ENCODE data around the gene PLEKHA8.
"Not testable (repeated sequence)": the region's sequence is repeated elsewhere in the genome, so short reads cannot be mapped to it uniquely, and the experiment has no call there.

The PLEKHA8 gene

DNA sequence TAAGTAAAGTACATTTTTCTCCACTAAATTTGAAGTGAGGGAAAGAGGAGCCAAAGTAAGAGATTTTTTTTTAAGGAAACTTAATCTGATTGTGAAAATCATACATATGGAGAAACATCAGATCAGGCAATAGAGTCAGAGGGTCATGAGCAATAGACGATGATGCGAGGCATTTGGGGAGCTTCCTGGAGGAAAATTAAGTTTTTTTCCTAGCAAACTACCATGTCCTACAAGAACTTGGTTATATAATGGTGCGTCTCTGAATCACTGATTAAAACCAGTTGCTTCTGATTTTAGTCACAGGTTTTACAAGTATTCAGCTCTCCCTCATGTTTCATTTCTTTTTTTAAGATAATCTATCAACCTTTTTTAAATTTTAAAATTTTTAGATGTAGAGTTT is 54.5 kb downstream of the PLEKHA8 start:
- H3K4me1 Mint-ChIP-seq (ENCODE audit: low read depth): peaks cover 20% of the 10 kb centered on the region
- H3K27me3 Mint-ChIP-seq: no peaks in the 10 kb centered on the region
- H3K27ac Mint-ChIP-seq: no peak overlapping the region
- H3K9me3 Mint-ChIP-seq: no peaks in the 10 kb centered on the region
- H3K4me3 Mint-ChIP-seq: no peak overlapping the region
- H3K36me3 Mint-ChIP-seq (ENCODE audit: low read depth): peaks cover 22% of the 10 kb centered on the region
- intact Hi-C loops (cut with micrococcal nuclease): no loop called here

- no peaks in the 10 kb centered on the region for H3K9me3 Mint-ChIP-seq
- H3K4me3 Mint-ChIP-seq: no peak overlapping the region
- intact Hi-C loops (cut with micrococcal nuclease): no loop called here
- H3K4me1 Mint-ChIP-seq (ENCODE audit: low read depth): peaks cover 22% of the 10 kb centered on the region
- no peak overlapping the region for H3K27ac Mint-ChIP-seq
- no peaks in the 10 kb centered on the region for H3K27me3 Mint-ChIP-seq
- peaks cover 19% of the 10 kb centered on the region for H3K36me3 Mint-ChIP-seq (ENCODE audit: low read depth)
Observed at GRCh38 chr7:30083334-30083733, 55.1 kb downstream of the PLEKHA8 start.

- Mint-ChIP-seq H3K27me3 (no peaks in the 10 kb centered on the region), H3K27ac (no peak overlapping the region), H3K36me3 (ENCODE audit: low read depth) (peaks cover 12% of the 10 kb centered on the region), H3K4me3 (no peak overlapping the region), H3K4me1 (ENCODE audit: low read depth) (peaks cover 22% of the 10 kb centered on the region), H3K9me3 (no peaks in the 10 kb centered on the region)
- intact Hi-C loops (cut with micrococcal nuclease): no loop called here
Observed at GRCh38 chr7:30084212-30084611, 56.0 kb downstream of the PLEKHA8 start.

GRCh38 chr7:30086529-30086928 is 58.3 kb downstream of the PLEKHA8 start:
- Mint-ChIP-seq H3K27me3 (no peaks in the 10 kb centered on the region), H3K27ac (no peak overlapping the region), H3K4me3 (no peak overlapping the region), H3K9me3 (no peaks in the 10 kb centered on the region), H3K36me3 (ENCODE audit: low read depth) (no peaks in the 10 kb centered on the region), H3K4me1 (ENCODE audit: low read depth) (peaks cover 22% of the 10 kb centered on the region)
- intact Hi-C loops (cut with micrococcal nuclease): no loop called here

GRCh38 chr7:30087371-30087770 is 59.2 kb downstream of the PLEKHA8 start:
- Mint-ChIP-seq H3K4me3 (no peak overlapping the region), H3K27me3 (no peaks in the 10 kb centered on the region), H3K36me3 (ENCODE audit: low read depth) (no peaks in the 10 kb centered on the region), H3K4me1 (ENCODE audit: low read depth) (peaks cover 22% of the 10 kb centered on the region), H3K9me3 (no peaks in the 10 kb centered on the region), H3K27ac (no peak overlapping the region)
- intact Hi-C loops (cut with micrococcal nuclease): no loop called here

DNA sequence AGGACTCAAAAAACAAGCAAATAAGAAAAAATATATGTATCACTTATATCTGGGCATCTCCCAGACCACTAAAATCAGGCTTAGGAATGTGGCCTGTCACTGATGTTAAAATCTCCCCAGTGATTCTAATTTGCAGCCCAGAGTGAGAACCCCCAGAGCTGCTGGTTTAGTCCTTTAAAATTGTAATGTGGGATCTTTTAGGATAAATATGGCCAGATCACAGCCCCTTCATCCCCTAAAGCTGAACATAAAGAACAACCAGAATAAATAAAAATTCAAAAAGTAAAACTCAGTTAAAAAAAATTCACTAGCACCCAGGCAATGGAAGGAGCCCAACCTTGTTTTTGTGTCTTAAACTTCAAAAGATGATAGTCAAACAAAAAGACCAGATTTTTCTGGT is 60.1 kb downstream of the PLEKHA8 start:
- intact Hi-C loops (cut with micrococcal nuclease): no loop called here
- no peaks in the 10 kb centered on the region for H3K36me3 Mint-ChIP-seq (ENCODE audit: low read depth)
- no peaks in the 10 kb centered on the region for H3K27me3 Mint-ChIP-seq
- no peak overlapping the region for H3K27ac Mint-ChIP-seq
- H3K9me3 Mint-ChIP-seq: no peaks in the 10 kb centered on the region
- H3K4me1 Mint-ChIP-seq (ENCODE audit: low read depth): peaks cover 22% of the 10 kb centered on the region
- H3K4me3 Mint-ChIP-seq: no peak overlapping the region

GRCh38 chr7:30090111-30090510 is 61.9 kb downstream of the PLEKHA8 start:
- H3K9me3 Mint-ChIP-seq: no peaks in the 10 kb centered on the region
- no peaks in the 10 kb centered on the region for H3K36me3 Mint-ChIP-seq (ENCODE audit: low read depth)
- peaks cover 22% of the 10 kb centered on the region for H3K4me1 Mint-ChIP-seq (ENCODE audit: low read depth)
- no peak overlapping the region for H3K4me3 Mint-ChIP-seq
- H3K27ac Mint-ChIP-seq: no peak overlapping the region
- no peaks in the 10 kb centered on the region for H3K27me3 Mint-ChIP-seq
- intact Hi-C loops (cut with micrococcal nuclease): no loop called here

- Mint-ChIP-seq H3K4me1 (ENCODE audit: low read depth) (peaks cover 11% of the 10 kb centered on the region), H3K27me3 (no peaks in the 10 kb centered on the region), H3K9me3 (no peaks in the 10 kb centered on the region), H3K27ac (no peak overlapping the region), H3K36me3 (ENCODE audit: low read depth) (no peaks in the 10 kb centered on the region), H3K4me3 (no peak overlapping the region)
- intact Hi-C loops (cut with micrococcal nuclease): no loop called here
Observed at GRCh38 chr7:30091491-30091912, 63.3 kb downstream of the PLEKHA8 start.

GRCh38 chr7:30091987-30092386 is 63.8 kb downstream of the PLEKHA8 start:
- Mint-ChIP-seq H3K4me1 (ENCODE audit: low read depth) (peaks cover 9% of the 10 kb centered on the region), H3K27me3 (no peaks in the 10 kb centered on the region), H3K36me3 (ENCODE audit: low read depth) (no peaks in the 10 kb centered on the region), H3K27ac (no peak overlapping the region), H3K4me3 (no peak overlapping the region), H3K9me3 (peaks cover 3% of the 10 kb centered on the region)
- intact Hi-C loops (cut with micrococcal nuclease): no loop called here

GRCh38 chr7:30093420-30093952 is 65.3 kb downstream of the PLEKHA8 start:
- Mint-ChIP-seq H3K9me3 (peaks cover 12% of the 10 kb centered on the region), H3K27ac (no peak overlapping the region), H3K36me3 (ENCODE audit: low read depth) (no peaks in the 10 kb centered on the region), H3K4me1 (ENCODE audit: low read depth) (no peaks in the 10 kb centered on the region), H3K27me3 (no peaks in the 10 kb centered on the region), H3K4me3 (no peak overlapping the region)
- intact Hi-C loops (cut with micrococcal nuclease): no loop called here

- H3K4me1 Mint-ChIP-seq (ENCODE audit: low read depth); H3K36me3 Mint-ChIP-seq (ENCODE audit: low read depth); intact Hi-C loops (cut with micrococcal nuclease); H3K27ac Mint-ChIP-seq; H3K27me3 Mint-ChIP-seq; H3K4me3 Mint-ChIP-seq: not testable (repeated sequence)
- H3K9me3 Mint-ChIP-seq: peaks cover 12% of the 10 kb centered on the region
Observed at GRCh38 chr7:30098599-30098998, 70.4 kb downstream of the PLEKHA8 start.

DNA sequence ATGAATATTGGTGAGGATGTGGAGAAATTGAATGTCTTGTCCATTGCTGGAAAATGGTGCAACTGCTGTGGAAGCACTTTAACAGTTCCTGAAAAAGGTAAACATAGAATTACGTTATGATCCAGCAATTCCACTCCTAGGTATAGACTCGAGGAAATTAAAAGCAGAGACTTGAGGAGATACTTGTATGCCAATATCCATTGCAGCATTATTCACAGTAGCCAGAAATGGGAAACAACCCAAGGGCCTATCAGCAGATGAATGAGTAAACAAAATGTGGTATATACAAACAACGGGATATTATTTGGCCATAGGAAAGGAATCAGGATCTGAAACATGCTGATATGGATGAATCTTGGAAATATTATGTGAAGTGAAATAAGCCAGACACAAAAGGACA is 74.1 kb downstream of the PLEKHA8 start:
- no peak overlapping the region for H3K4me3 Mint-ChIP-seq

GRCh38 chr7:30104157-30104556 is 75.9 kb downstream of the PLEKHA8 start:
- no peaks in the 10 kb centered on the region for H3K27me3 Mint-ChIP-seq

More for the DNA sequence above, 74.1 kb downstream of the PLEKHA8 start:
- H3K27ac Mint-ChIP-seq: no peak overlapping the region
- peaks cover 6% of the 10 kb centered on the region for H3K9me3 Mint-ChIP-seq
- H3K4me1 Mint-ChIP-seq (ENCODE audit: low read depth): peaks cover 6% of the 10 kb centered on the region
- intact Hi-C loops (cut with micrococcal nuclease): no loop called here
- H3K27me3 Mint-ChIP-seq: no peaks in the 10 kb centered on the region
- H3K36me3 Mint-ChIP-seq (ENCODE audit: low read depth): no peaks in the 10 kb centered on the region

GRCh38 chr7:30112103-30112713 is 84.0 kb downstream of the PLEKHA8 start:
- intact Hi-C loops (cut with micrococcal nuclease): no loop called here
- Mint-ChIP-seq H3K9me3 (peaks cover 35% of the 10 kb centered on the region), H3K4me3 (no peak overlapping the region), H3K36me3 (ENCODE audit: low read depth) (no peaks in the 10 kb centered on the region), H3K27ac (no peak overlapping the region), H3K4me1 (ENCODE audit: low read depth) (peaks cover 16% of the 10 kb centered on the region), H3K27me3 (no peaks in the 10 kb centered on the region)

More at GRCh38 chr7:30104157-30104556, 75.9 kb downstream of the PLEKHA8 start:
- Mint-ChIP-seq H3K9me3 (no peaks in the 10 kb centered on the region), H3K4me3 (no peak overlapping the region), H3K36me3 (ENCODE audit: low read depth) (no peaks in the 10 kb centered on the region), H3K27ac (no peak overlapping the region), H3K4me1 (ENCODE audit: low read depth) (peaks cover 6% of the 10 kb centered on the region)
- intact Hi-C loops (cut with micrococcal nuclease): no loop called here

DNA sequence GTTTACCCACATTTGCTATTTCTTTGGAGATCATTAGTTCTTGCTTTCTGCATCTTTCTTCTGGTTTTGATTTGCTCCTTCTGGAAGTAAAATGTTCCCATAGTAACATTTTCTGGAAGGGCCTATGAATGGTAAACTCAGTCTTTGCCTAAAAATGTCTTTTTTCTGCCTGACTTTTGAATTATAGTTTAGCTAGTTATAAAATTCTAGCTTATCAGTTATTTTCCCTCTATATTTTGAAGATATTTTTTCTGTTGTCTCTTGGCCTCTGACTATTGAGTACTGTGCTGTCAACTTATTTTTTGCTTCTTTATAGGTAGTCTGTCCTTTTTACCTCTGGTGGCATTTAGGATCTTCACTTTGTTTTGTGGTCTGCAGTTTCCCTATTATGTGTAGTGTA is 84.9 kb downstream of the PLEKHA8 start:
- Mint-ChIP-seq H3K27ac (no peak overlapping the region), H3K4me3 (no peak overlapping the region), H3K27me3 (no peaks in the 10 kb centered on the region), H3K36me3 (ENCODE audit: low read depth) (no peaks in the 10 kb centered on the region), H3K9me3 (peaks cover 35% of the 10 kb centered on the region), H3K4me1 (ENCODE audit: low read depth) (peaks cover 16% of the 10 kb centered on the region)
- intact Hi-C loops (cut with micrococcal nuclease): no loop called here

Measured in dendritic cell treated with granulocyte-macrophage colony-stimulating factor and Interleukin-4, amounts not matched to agents 40 ng/mL and 50 ng/mL, for 4 days (primary cell).